ENCODE data around the gene FAM174C.

Gene FAM174C

DNA sequence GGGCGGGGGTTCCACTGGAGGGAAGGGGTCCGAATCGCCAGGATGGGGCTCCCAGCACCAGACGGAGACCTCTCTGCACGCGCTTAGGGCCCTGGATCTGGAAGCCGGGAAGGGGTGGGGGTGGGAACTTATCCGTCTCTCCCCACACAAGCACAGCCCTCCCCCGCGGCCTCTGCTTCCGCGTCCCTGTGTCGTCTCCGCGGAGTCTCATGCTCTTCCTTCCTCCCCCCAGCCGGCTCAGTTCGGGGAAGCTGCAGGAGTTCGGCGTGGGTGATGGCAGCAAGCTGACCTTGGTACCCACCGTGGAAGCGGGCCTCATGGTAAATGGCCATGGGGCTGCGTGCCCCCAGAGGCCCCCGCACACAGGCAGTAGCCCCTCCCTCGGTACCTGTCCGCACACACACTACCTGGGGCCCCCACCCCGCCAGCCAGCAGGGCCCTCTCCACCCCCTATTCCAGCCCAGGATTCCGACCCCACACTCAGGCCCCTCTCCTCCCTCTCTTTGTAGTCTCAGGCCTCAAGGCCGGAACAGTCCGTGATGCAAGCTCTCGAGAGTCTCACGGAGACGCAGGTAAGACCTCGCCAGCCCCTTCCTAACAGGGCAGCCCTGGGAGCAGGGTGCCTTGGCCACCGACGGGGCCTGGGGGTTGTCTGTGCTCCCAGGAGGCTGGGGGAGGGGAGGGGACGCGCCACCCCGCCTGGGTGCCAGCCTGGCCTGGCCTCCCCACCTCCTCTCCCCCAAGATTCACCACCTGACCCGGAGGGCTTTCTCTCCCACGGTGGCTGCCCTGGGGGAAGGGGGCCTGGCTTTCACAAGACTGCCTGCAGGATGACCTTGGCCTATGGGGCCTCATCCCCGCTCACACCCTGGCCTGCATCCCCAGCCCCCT is 23.8 kb upstream of the FAM174C start (continued):
- TF ChIP-seq ZNF837 (tag by site-specific recombination; IDR thresholded peaks at IDR 0.05) (peak; percentile 67; the same call in 1 of the 2 replicates), ZNF354C (tag by site-specific recombination; IDR thresholded peaks at IDR 0.05; ENCODE audit: borderline replicate concordance, low read depth) (no peak), HOXC10 (CRISPR knock-in tag; IDR thresholded peaks at IDR 0.05) (no peak), ZFP69B (tag by site-specific recombination; IDR thresholded peaks at IDR 0.05) (no peak), ZFP41 (tag by site-specific recombination; IDR thresholded peaks at IDR 0.05; ENCODE audit: borderline replicate concordance) (no peak), FEZF1 (tag by site-specific recombination; IDR thresholded peaks at IDR 0.05) (no peak), ZSCAN16 (tag by site-specific recombination; IDR thresholded peaks at IDR 0.05) (no peak), ZNF558 (tag by site-specific recombination; IDR thresholded peaks at IDR 0.05) (no peak), ZNF184 (tag by site-specific recombination; IDR thresholded peaks at IDR 0.05) (no peak), ZNF221 (tag by site-specific recombination; IDR thresholded peaks at IDR 0.05; ENCODE audit: borderline replicate concordance) (no peak), ZNF549 (tag by site-specific recombination; IDR thresholded peaks at IDR 0.05) (no peak), SCRT1 (tag by site-specific recombination; IDR thresholded peaks at IDR 0.05; ENCODE audit: borderline replicate concordance) (no peak), ZNF423 (tag by site-specific recombination; IDR thresholded peaks at IDR 0.05) (peak; percentile 48; the same call in 1 of the 2 replicates), ZNF76 (tag by site-specific recombination; IDR thresholded peaks at IDR 0.05; ENCODE audit: borderline replicate concordance, low read depth) (no peak; the same call in 1 of the 2 replicates), SP3 (tag by site-specific recombination; IDR thresholded peaks at IDR 0.05) (no peak), ZNF391 (tag by site-specific recombination; IDR thresholded peaks at IDR 0.05; ENCODE audit: borderline replicate concordance, low read depth) (peak; percentile 22; the same call in 1 of the 2 replicates), BCL11A (tag by site-specific recombination; IDR thresholded peaks at IDR 0.05; ENCODE audit: low read depth) (no peak), ZNF169 (tag by site-specific recombination; IDR thresholded peaks at IDR 0.05) (no peak)
- TF ChIP-seq, protein P1, sequence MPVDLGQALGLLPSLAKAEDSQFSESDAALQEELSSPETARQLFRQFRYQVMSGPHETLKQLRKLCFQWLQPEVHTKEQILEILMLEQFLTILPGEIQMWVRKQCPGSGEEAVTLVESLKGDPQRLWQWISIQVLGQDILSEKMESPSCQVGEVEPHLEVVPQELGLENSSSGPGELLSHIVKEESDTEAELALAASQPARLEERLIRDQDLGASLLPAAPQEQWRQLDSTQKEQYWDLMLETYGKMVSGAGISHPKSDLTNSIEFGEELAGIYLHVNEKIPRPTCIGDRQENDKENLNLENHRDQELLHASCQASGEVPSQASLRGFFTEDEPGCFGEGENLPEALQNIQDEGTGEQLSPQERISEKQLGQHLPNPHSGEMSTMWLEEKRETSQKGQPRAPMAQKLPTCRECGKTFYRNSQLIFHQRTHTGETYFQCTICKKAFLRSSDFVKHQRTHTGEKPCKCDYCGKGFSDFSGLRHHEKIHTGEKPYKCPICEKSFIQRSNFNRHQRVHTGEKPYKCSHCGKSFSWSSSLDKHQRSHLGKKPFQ (tag by site-specific recombination; IDR thresholded peaks at IDR 0.05) = no peak
- TF ChIP-seq, protein P2, sequence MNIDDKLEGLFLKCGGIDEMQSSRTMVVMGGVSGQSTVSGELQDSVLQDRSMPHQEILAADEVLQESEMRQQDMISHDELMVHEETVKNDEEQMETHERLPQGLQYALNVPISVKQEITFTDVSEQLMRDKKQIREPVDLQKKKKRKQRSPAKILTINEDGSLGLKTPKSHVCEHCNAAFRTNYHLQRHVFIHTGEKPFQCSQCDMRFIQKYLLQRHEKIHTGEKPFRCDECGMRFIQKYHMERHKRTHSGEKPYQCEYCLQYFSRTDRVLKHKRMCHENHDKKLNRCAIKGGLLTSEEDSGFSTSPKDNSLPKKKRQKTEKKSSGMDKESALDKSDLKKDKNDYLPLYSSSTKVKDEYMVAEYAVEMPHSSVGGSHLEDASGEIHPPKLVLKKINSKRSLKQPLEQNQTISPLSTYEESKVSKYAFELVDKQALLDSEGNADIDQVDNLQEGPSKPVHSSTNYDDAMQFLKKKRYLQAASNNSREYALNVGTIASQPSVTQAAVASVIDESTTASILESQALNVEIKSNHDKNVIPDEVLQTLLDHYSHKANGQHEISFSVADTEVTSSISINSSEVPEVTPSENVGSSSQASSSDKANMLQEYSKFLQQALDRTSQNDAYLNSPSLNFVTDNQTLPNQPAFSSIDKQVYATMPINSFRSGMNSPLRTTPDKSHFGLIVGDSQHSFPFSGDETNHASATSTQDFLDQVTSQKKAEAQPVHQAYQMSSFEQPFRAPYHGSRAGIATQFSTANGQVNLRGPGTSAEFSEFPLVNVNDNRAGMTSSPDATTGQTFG (tag by site-specific recombination; IDR thresholded peaks at IDR 0.05; ENCODE audit: borderline replicate concordance) = no peak
- TF ChIP-seq, protein P3, sequence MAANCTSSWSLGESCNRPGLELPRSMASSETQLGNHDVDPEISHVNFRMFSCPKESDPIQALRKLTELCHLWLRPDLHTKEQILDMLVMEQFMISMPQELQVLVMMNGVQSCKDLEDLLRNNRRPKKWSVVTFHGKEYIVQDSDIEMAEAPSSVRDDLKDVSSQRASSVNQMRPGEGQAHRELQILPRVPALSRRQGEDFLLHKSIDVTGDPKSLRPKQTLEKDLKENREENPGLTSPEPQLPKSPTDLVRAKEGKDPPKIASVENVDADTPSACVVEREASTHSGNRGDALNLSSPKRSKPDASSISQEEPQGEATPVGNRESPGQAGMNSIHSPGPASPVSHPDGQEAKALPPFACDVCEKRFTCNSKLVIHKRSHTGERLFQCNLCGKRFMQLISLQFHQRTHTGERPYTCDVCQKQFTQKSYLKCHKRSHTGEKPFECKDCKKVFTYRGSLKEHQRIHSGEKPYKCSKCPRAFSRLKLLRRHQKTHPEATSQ (tag by site-specific recombination; IDR thresholded peaks at IDR 0.05) = no peak
- TF ChIP-seq, protein P4, sequence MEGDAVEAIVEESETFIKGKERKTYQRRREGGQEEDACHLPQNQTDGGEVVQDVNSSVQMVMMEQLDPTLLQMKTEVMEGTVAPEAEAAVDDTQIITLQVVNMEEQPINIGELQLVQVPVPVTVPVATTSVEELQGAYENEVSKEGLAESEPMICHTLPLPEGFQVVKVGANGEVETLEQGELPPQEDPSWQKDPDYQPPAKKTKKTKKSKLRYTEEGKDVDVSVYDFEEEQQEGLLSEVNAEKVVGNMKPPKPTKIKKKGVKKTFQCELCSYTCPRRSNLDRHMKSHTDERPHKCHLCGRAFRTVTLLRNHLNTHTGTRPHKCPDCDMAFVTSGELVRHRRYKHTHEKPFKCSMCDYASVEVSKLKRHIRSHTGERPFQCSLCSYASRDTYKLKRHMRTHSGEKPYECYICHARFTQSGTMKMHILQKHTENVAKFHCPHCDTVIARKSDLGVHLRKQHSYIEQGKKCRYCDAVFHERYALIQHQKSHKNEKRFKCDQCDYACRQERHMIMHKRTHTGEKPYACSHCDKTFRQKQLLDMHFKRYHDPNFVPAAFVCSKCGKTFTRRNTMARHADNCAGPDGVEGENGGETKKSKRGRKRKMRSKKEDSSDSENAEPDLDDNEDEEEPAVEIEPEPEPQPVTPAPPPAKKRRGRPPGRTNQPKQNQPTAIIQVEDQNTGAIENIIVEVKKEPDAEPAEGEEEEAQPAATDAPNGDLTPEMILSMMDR (tag by site-specific recombination; IDR thresholded peaks at IDR 0.05) = no peak
- TF ChIP-seq, protein P5, sequence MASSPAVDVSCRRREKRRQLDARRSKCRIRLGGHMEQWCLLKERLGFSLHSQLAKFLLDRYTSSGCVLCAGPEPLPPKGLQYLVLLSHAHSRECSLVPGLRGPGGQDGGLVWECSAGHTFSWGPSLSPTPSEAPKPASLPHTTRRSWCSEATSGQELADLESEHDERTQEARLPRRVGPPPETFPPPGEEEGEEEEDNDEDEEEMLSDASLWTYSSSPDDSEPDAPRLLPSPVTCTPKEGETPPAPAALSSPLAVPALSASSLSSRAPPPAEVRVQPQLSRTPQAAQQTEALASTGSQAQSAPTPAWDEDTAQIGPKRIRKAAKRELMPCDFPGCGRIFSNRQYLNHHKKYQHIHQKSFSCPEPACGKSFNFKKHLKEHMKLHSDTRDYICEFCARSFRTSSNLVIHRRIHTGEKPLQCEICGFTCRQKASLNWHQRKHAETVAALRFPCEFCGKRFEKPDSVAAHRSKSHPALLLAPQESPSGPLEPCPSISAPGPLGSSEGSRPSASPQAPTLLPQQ (tag by site-specific recombination; IDR thresholded peaks at IDR 0.05) = peak; percentile 11; the same call in 1 of the 2 replicates
- TF ChIP-seq, protein P6, sequence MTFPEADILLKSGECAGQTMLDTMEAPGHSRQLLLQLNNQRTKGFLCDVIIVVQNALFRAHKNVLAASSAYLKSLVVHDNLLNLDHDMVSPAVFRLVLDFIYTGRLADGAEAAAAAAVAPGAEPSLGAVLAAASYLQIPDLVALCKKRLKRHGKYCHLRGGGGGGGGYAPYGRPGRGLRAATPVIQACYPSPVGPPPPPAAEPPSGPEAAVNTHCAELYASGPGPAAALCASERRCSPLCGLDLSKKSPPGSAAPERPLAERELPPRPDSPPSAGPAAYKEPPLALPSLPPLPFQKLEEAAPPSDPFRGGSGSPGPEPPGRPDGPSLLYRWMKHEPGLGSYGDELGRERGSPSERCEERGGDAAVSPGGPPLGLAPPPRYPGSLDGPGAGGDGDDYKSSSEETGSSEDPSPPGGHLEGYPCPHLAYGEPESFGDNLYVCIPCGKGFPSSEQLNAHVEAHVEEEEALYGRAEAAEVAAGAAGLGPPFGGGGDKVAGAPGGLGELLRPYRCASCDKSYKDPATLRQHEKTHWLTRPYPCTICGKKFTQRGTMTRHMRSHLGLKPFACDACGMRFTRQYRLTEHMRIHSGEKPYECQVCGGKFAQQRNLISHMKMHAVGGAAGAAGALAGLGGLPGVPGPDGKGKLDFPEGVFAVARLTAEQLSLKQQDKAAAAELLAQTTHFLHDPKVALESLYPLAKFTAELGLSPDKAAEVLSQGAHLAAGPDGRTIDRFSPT (tag by site-specific recombination; IDR thresholded peaks at IDR 0.05) = peak; percentile 84
- TF ChIP-seq, protein P7, sequence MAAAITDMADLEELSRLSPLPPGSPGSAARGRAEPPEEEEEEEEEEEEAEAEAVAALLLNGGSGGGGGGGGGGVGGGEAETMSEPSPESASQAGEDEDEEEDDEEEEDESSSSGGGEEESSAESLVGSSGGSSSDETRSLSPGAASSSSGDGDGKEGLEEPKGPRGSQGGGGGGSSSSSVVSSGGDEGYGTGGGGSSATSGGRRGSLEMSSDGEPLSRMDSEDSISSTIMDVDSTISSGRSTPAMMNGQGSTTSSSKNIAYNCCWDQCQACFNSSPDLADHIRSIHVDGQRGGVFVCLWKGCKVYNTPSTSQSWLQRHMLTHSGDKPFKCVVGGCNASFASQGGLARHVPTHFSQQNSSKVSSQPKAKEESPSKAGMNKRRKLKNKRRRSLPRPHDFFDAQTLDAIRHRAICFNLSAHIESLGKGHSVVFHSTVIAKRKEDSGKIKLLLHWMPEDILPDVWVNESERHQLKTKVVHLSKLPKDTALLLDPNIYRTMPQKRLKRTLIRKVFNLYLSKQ (tag by site-specific recombination; IDR thresholded peaks at IDR 0.05; ENCODE audit: borderline replicate concordance) = no peak
